HepG2 (cell line): ENCODE results near the gene CDKN2C. TPM values are rescaled to one million over a fixed set of nuclear protein-coding genes. Genes with fewer than 3 reads are reported as not detected.

Experiments
- ATAC-seq: fragments of 200-7000 bp; cut with Tn5 transposase; 3 replicates; pipeline ENCODE4 v1.9.1; 2020; ENCODE audit warnings: mild to moderate bottlenecking, moderate library complexity
- BruUV-seq: library from RNA; stranded (reverse); fragments of 400-500 nt; replicated peaks from 2 replicates; lab custom pipeline; 2021; lab: Mats Ljungman, UMichigan
- CTCF ChIA-PET: fragments of 300-600 bp; formaldehyde crosslinking; extraction: SDS; loops from one replicate; lab custom pipeline; 2021; ENCODE audit warnings: low total read pairs, inconsistent platforms, low intra/inter-chr PET ratio; lab: Yijun Ruan, JAX
- POLR2A ChIA-PET: fragments of 350-600 bp; sonication (Branson Sonifier 250); formaldehyde crosslinking; loops from one replicate; lab custom pipeline; 2020; ENCODE audit warnings: antibody characterized with exemption, inconsistent platforms; lab: Yijun Ruan, JAX
- DNase-seq: peaks from one replicate; pipeline ENCODE4 v3.0.0-alpha.2; 2015; ENCODE audit warnings: low spot score
- FAIRE-seq: peaks from 3 replicates; lab custom pipeline; 2011; peaks lifted over from hg19 to GRCh38; lab: Jason Lieb, UNC
- H2AFZ ChIP-seq: one replicate; pipeline ENCODE4 v1.6.1; 2011; ENCODE audit warnings: low read length, inconsistent platforms
- H3K27ac ChIP-seq: fragments of 300-600 bp; 3 replicates; pipeline ENCODE4 v1.8.0; 2011; ENCODE audit warnings: mixed run types, mild to moderate bottlenecking, mixed read lengths, low read length, inconsistent platforms; ENCODE audit not compliant: insufficient read depth; ENCODE audit errors: extremely low read length
- H3K27me3 ChIP-seq, 2 experiments: fragments of 200-600 bp in 1 of 2; 2 replicates in 1 of 2; 3 replicates in 1 of 2; pipeline versions ENCODE4 v1.6.0 to v1.8.0; 2011; ENCODE audit warnings: low read length in 2 of 2, mild to moderate bottlenecking in 2 of 2, moderate library complexity in 2 of 2, inconsistent platforms in 1 of 2; ENCODE audit not compliant: insufficient read depth in 2 of 2, control insufficient read depth in 1 of 2
- H3K36me3 ChIP-seq, 2 experiments: fragments of 200-600 bp in 1 of 2; replicated peaks in 1 of 2; 2 replicates in 1 of 2; 3 replicates in 1 of 2; pipeline versions ENCODE4 v1.5.1 to v1.8.0; 2011; ENCODE audit warnings: low read length in 2 of 2, inconsistent platforms in 1 of 2; ENCODE audit not compliant: insufficient read depth in 2 of 2, control insufficient read depth in 1 of 2
- H3K4me1 ChIP-seq: 2 replicates; pipeline ENCODE4 v1.5.1; 2012; ENCODE audit warnings: low read length, inconsistent platforms; ENCODE audit not compliant: insufficient read depth
- H3K4me2 ChIP-seq: 2 replicates; pipeline ENCODE4 v1.6.0; 2011; ENCODE audit warnings: low read depth, low read length, inconsistent platforms
- H3K4me3 ChIP-seq, 3 experiments: fragments of 200-600 bp in 1 of 3; sonication (generic), shearing (Covaris generic) in 1 of 3; replicated peaks in 1 of 3; 2 replicates each; pipeline ENCODE4 v1.5.1; 2011 to 2016; ENCODE audit warnings: low read length in 3 of 3, inconsistent platforms in 2 of 3, low read depth in 2 of 3, mild to moderate bottlenecking in 2 of 3, control low read depth in 1 of 3, mixed read lengths in 1 of 3; ENCODE audit not compliant: insufficient read depth in 1 of 3
- H3K79me2 ChIP-seq: one replicate; pipeline ENCODE4 v1.6.1; 2011; ENCODE audit warnings: low read length, inconsistent platforms; ENCODE audit not compliant: insufficient read depth
- H3K9ac ChIP-seq: 2 replicates; pipeline ENCODE4 v1.6.0; 2011; ENCODE audit warnings: mild to moderate bottlenecking, low read depth, low read length, inconsistent platforms; ENCODE audit not compliant: insufficient read depth
- H3K9me3 ChIP-seq: 2 replicates; pipeline ENCODE4 v1.5.1; 2012; ENCODE audit warnings: mild to moderate bottlenecking, low read length
- H4K20me1 ChIP-seq: 2 replicates; pipeline ENCODE4 v1.6.0; 2011; ENCODE audit warnings: inconsistent platforms, mild to moderate bottlenecking, low read length, moderate library complexity; ENCODE audit not compliant: insufficient read depth
- CTCF ChIP-seq: sonication (generic); formaldehyde crosslinking; IDR thresholded peaks from 2 replicates; pipeline ENCODE4 v1.5.0; 2020; ENCODE audit warnings: mild to moderate bottlenecking, missing genetic modification reagents, moderate library complexity
- LBX2 ChIP-seq: sonication (generic); formaldehyde crosslinking; IDR thresholded peaks from 2 replicates; pipeline ENCODE4 v1.5.0; 2020; ENCODE audit warnings: missing genetic modification reagents, mild to moderate bottlenecking, borderline replicate concordance
- NRL ChIP-seq: sonication (generic); formaldehyde crosslinking; IDR thresholded peaks from 2 replicates; pipeline ENCODE4 v1.5.0; 2020; ENCODE audit warnings: missing genetic modification reagents, mild to moderate bottlenecking, moderate library complexity, borderline replicate concordance
- SMC3 ChIP-seq: IDR thresholded peaks from 2 replicates; pipeline ENCODE4 v1.6.1; 2011; ENCODE audit warnings: low read length, improper control_type of control experiment
- STAG1 ChIP-seq: sonication (generic); formaldehyde crosslinking; IDR thresholded peaks from 2 replicates; pipeline ENCODE4 v1.4.0; 2020; ENCODE audit warnings: missing genetic modification reagents
- WGBS: methylation state at CpG from one replicate; pipeline ENCODE4 v1.1.6; 2017; ENCODE audit warnings: low lambda C conversion rate; 5-methylcytosine and 5-hydroxymethylcytosine counted together
- in situ Hi-C: cut with HindIII; loops from 2 replicates; pipeline ENCODE4 v1.10.0; 2017; ENCODE audit warnings: low pct_unique_long_range_greater_than_20kb; ENCODE audit not compliant: extremely low pct_ligation_motif_present
- intact Hi-C: fragments of 100-400 bp; cut with micrococcal nuclease; formaldehyde crosslinking; loops from one replicate; pipeline ENCODE4 v1.10.0; 2022; ENCODE audit not compliant: unreplicated experiment
- polyA plus RNA-seq, 8 experiments: library from polyadenylated mRNA; depleted of rRNA in 3 of 8; stranded (reverse) in 7 of 8; unstranded in 1 of 8; fragments of >200 nt; fragmentation: Illumina TruSeq in 4 of 8; extraction: Trizol in 4 of 8; gene quantifications; 2 replicates each; pipeline versions ENCODE4 v1.2.1 to v1.2.3, GENCODE V29; 2011 to 2016; ENCODE audit warnings: low read depth in 4 of 8, missing spikeins in 1 of 8, mixed read lengths in 1 of 8; ENCODE audit not compliant: insufficient read depth in 1 of 8
- total RNA-seq, 5 experiments: library from RNA; depleted of rRNA; stranded (reverse); fragments of >200 nt; fragmentation: Illumina TruSeq; extraction: Trizol; gene quantifications; 2 replicates each; pipeline ENCODE4 v1.2.3, GENCODE V29; 2016; ENCODE audit warnings: low read depth in 1 of 5

The CDKN2C gene
- total and polyA plus RNA-seq, 2 of the 13 experiments (the other 11 are each of a cell fraction or from before 2014, with no cell fraction given) = 7.8 to 13.7 TPM

- FAIRE-seq (peak; percentile 72), DNase-seq (peak; percentile 47), ATAC-seq (no peak)
- TF ChIP-seq CTCF (CRISPR knock-in tag) (peak; percentile 38), NRL (no peak), LBX2 (CRISPR knock-in tag) (no peak), STAG1 (CRISPR knock-in tag) (peak; percentile 56), SMC3 (peak; percentile 60; the same call in 1 of the 2 replicates)
- in situ Hi-C loops = no loop called here
- H3K4me2 ChIP-seq = no peak overlapping the region
- no peaks in the 10 kb centered on the region for H3K9me3 ChIP-seq
- H4K20me1 ChIP-seq = no peaks in the 10 kb centered on the region
- no peak overlapping the region for H3K4me3 ChIP-seq
- ChIA-PET CTCF (interaction anchor here (0.8 to 2.7 kb wide), 7 partner anchors 39 to 260 kb away, joined by 3 to 21 read pairs (median 4); no protein-coding TSS in a partner anchor), POLR2A (interaction anchor here (1.0 kb wide), 1 partner anchor 48 kb away, joined by 3 read pairs; no protein-coding TSS in a partner anchor)
- no peaks in the 10 kb centered on the region; a peak in 1 of 5 replicates for H3K36me3 ChIP-seq
- no peak overlapping the region for H2AFZ ChIP-seq
- BruUV-seq = no TSS peak
- intact Hi-C loops = loop anchor here (1.0 to 5.0 kb wide), 5 partner anchors 39 to 260 kb away; no protein-coding TSS in a partner anchor
- no peaks in the 10 kb centered on the region for H3K27me3 ChIP-seq
- H3K9ac ChIP-seq = no peak overlapping the region
- 63% methylated on average over 2 of the region's 2 CpGs for WGBS
- H3K79me2 ChIP-seq = peaks cover 35% of the 10 kb centered on the region
- H3K27ac ChIP-seq = no peak overlapping the region
- H3K4me1 ChIP-seq = peaks cover 18% of the 10 kb centered on the region
Observed at GRCh38 chr1:50929376-50929958, 40.6 kb upstream of the CDKN2C start.
